GM20431 (cell line): Measurements from ENCODE around the gene TP53AIP1.

Source experiments
- in situ Hi-C: fragments of 300-500 bp; cut with MseI, MboI; formaldehyde crosslinking; loops from one replicate; pipeline ENCODE4 v1.15.0; 2020; ENCODE audit warnings: low sequenced_read_pairs; ENCODE audit not compliant: unreplicated experiment

The TP53AIP1 gene, protein sequence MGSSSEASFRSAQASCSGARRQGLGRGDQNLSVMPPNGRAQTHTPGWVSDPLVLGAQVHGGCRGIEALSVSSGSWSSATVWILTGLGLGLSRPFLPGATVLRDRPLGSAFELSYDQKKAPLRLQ

DNA sequence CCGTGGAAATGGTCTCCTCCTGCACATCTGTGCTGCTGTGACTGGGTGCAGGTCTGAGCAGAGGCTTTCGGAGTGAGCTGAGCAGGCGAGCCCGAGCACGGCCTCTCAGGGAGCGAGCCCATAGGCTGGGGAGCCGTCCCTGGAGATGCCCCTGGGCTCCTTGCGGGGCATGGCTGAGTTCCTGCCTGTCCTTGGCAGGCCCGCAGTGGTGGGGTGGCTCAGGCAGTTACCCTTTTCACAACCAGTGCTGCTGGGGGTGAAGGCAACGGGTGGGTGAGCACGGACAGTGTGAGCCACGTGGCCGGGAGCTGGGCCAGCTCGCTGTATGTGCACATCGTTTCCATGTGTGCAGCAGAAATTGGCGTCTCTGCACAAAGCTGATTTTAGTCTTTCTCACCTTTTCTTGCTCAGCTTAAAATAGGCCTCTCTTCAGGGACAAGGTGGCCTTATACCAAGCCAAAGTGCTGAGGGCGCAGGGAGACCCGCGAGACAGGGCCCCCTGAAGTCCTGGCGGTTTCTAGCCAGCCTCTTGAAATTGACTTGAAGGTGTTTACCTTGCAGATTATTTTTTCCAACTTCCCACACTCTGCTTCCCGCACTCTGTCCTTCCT lies at the start of gene TP53AIP1:
TP53AIP1 (minus strand) TSS at position 55 of the 611 bp plus-strand sequence. CDS start 5,053 bp downstream, outside the sequence.
- in situ Hi-C loops, result no loop called here

DNA sequence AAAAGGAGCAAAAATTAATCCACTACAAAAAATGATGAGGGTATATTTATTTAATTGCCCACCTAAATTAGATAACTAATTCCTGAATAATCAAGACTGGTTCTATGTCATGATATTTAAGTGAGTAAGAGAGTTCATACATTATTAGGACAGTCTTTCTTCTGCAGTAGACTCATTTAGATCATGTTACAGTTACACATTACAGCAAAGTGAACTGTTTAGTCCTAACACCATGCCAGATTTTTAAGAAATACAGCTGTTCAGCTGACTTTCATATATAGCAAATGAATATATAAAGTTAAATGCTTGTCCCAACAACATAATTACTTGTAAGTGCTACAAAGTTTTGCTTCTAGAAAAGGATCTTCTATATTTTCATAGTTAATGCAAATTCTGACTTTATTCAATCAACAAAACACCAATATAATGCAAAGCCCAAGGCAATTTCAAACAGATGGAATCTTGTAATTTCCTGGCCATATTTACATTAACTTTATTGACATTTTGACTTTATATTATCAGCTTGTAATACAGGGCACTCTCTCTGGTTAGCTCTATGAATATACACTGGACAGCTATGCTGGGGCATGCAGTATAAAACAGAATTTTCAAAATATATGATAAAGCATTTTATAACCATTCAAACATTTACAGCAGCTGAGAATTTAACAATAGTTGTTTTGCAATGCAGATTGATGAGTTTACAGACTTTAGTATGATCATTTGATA lies 45.7 kb upstream of the TP53AIP1 start:
- in situ Hi-C loops, result no loop called here

DNA sequence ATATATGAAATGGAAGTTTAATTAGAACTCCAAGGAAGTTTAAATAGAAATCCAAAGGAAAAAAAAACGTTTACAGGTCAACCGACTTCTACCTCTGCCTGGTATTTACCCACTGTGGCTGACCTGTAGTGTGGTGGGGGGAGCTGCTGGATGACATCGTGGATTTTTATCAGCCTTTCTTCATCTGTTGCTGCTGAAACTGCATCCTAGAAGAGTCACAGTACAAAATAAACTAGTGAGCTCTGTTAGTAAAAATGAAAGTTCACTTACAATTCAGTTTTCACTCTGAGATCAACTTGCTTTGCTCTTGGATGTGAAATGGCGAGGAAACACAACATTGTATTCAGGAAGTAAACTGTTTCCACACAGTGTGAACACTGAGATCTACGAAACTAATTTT lies 43.2 kb upstream of the TP53AIP1 start:
- in situ Hi-C loops, result no loop called here

DNA sequence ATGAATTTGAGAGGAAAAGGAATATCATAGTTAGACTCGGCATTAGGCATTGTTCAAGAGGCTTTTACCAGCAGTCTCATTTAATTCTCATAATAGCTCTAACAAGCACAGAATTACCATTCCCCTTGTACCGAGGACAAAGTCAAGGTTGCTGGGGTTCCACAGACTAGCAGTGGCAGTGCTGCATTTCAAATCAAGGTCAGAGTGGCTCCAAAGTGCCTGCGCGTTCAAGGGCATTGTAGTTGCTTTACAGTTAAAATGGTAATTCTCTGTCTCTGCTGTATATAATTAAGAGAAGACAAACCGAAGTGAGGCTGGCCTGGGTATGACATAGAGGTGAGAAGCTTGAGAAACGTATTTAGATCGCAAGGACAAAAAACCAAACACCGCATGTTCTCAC lies 40.4 kb upstream of the TP53AIP1 start:
- in situ Hi-C loops, result no loop called here

DNA sequence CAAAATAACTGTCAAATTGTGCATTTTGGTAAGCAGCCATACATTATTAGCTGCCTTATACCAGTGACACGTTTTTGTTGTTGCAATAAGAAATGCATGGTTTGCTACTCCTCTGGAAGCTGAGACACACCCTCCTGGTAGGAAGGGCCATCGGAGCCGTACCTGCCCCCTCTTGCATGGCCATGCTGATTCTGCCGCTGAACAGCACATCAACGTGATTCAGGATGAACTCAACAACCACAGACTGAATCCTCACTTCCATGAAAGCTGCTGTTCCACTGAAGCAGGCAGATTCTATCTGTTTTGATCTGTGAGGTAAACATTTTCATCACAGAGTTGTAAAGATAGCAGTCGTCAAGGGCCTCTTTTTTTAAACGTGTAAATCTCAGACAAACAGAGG lies 38.6 kb upstream of the TP53AIP1 start:
- in situ Hi-C loops, result no loop called here

DNA sequence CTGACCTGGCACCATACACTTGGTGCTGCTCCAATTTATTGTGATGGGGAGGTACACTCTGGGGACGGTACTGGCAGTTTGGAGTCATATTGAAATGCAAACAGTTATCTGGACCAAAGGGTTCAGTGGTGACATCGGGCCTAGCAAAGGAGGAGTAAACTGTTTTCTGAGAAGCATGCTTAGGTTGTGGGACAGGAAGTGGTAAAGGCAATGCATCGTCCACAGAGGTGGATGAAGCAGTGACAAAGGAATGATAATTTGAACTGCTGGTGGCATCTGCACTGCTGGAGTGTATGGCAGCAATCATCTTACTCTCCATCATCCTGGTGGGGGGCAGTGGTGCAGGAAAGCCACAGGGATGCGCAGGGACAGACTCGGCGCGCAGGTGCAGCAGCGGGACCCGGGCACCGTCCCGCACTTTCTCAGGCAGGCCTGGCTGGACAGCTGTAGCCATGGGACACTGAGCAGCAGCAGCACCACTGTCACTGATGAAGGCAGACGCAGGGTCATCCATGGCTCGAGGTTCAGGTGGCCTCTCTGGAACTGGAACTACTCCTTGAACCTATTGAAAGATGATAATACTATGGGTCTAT lies 28.0 kb upstream of the TP53AIP1 start:
- in situ Hi-C loops, result no loop called here

DNA sequence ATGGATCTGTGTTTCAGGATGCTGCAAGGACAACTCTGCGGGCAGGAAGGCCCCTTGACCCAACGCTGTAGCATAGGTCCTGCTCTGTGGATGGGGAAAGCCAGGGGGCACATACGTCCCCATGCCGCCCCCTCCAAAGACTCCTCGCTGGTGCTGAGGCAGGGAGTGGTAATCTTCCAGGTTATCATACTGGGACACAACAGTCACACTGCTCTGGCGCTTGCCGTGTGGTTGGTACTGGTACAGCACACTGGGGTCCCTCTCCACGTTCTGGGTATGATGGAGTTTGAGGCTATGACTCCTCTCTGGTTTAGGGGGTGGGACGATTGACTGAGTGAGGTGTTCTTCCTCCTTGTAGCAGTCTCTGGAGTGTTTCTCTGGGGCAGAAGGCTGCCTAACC lies 26.2 kb upstream of the TP53AIP1 start:
- in situ Hi-C loops, result no loop called here

DNA sequence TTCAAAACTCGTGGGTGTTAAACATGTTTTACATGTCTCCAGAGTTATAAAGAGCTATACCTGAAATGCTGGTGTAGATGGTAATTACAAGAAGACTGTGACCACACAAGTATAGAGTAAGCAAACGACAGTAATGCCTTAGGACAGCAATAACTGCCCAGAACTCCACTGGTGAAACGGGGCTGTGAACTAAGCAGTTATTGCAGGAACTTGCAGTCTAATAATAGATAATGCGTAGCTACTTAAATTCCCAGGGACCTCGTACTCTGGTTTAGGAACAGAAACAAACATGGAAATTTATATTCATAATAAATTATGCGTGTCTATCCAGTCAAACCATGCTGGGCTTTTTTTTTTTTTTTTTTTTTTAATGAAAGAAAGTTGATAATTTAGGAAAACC lies 24.9 kb upstream of the TP53AIP1 start:
- in situ Hi-C loops, result no loop called here

DNA sequence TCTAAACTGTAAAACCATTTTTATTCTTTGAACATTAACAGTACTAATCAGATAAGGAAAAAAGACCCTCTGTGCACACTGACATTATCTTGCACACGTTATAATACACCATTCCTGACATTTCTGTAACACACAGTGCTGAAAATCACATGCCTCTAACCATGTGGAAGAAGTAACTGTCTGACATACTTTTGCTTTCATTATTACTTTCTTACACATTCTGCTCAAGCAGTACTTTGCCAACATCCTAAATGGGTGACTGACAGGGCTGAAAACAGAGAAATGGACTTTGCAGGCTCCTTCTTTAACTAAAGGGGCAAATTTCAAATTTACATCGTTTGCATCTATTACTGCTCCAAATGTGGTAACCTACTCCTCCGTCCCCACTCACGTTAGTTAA lies 22.8 kb upstream of the TP53AIP1 start:
- in situ Hi-C loops, result no loop called here

DNA sequence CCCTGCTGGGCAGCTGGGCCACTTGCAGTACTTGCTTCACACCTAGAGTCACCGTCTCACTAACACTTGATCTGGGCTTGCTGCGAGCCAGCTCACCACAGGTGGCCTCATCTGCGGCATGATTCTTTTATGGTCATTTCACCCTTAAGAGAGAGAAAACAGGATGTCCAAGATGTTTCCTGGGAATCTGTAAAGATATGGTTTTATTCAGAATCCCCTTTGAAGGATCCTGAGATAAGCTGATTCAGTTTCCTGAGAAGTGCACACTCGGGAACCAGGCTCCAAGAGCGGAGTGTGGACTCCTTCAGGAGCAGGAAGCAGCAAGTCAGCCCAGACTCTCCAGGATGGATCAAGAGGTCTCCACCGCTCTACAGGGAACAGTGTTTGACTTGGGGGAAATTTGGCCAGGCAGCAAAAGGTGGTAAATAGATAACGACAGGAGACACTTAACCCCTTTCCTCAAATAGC lies 21.8 kb upstream of the TP53AIP1 start:
- in situ Hi-C loops, result no loop called here

DNA sequence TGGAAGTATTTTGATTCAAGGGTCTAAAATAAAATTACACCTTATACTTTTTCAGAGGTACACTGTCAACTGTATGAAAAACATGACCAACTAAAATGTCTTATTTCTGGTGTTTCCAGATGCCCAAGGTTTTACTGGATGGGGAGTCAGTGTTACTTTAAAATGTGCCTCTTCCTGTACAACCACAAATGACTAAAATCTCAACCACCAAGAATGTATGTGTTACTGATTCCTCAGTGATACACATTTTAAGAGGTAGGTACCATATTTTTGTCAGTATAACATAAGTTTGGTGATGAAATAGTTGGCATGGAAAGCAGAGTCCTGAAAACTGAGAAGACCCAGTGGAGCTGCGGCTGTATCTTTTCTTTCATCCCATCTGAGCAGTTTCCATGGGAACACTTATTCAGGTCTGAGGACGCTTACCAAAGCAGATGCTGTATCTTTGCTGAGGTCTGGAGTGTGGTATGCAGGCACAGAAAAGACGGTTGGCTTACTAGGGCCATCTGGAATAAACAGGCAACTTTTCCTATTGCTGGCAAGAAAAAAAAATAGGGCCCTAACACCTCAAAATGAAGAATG lies 21.2 kb upstream of the TP53AIP1 start:
- in situ Hi-C loops, result no loop called here

DNA sequence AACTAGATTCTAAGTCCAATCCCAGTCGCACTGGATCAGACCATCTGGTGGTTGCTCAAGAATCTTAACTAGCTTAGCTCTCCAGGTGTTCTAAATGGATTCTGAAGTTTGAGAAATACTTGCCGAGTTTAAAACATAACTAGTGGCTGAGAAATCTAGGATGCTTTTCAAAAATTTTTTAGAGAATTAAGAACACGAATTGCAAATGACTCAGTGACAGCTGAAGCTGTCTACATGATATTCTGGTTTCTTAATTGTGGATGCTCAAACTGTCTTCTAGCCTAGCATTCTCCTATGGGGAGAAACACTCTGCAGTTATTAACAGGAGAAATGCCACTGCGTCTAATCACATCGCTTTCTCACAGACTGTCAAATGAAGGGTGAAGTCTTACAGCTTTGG lies 20.2 kb upstream of the TP53AIP1 start:
- in situ Hi-C loops, result no loop called here

DNA sequence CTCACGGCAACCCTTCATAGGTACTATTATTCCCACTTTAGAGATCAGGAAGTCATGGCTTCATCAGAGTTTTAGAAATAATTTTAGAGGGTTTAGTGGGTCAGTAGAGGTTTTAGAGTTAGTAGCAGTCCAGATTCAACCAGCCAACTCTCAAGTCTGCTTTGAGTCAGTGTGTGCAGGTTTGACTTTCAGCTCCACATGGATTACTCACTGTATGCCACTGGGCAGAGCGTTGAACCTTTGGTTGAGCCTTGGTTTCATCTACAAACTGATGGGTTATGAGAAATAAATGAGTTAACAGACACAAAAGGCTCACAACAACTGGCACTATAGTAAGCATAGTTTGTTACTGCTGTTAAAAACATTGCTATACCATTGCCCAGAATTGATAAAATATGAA lies 19.0 kb upstream of the TP53AIP1 start:
- in situ Hi-C loops, result no loop called here

DNA sequence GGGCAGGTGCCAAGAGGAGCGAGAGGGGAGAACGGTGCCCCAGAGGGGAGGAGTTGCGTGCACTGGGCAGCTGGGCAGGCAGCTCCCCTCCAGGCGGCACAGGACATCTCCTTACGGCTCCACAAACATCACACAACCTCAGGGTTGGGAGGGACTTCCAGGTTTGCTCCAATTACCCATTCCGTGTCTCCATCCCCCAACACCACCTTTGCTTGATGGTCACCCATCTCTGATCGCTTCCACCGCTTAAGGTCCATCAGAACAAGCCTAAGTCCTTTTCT lies 14.5 kb upstream of the TP53AIP1 start:
- in situ Hi-C loops, result no loop called here

DNA sequence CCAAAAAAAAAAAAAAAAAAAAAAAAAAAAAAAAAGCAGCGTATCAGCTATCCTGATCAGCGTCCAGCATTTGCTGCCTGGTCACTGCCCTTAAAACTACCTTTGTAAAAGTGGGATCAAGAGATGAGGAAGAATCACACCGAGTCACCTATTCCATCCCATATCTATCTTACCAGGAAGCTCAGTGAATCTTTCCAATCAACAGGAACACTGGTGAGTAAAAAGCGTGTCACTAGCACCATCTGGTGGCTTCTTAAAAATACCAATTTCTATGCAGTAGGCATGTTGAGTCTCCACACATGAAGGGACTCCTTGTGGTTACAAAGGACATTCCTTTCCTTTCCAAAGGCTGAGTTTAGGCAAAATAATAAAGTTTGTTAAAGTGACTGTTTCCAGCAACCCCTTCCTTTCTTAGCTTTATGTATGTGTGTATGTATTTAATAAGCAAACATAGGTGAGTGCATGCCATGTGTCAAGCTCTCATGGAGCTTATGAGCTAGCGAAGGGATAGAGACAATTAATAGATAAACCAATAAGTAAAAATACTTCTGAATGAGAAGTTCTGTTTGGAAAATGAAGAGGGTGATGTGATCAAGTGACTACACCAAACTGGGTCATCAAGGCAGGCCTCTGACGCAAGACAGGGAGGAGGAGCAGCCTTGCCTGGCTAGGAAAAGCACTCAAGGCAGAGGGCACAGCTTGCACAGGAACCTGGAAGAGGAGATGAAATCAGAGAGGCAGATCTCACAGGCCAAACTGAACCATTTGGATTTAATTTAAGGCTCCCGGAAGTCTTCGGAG lies 13.9 kb upstream of the TP53AIP1 start:
- in situ Hi-C loops, result no loop called here

DNA sequence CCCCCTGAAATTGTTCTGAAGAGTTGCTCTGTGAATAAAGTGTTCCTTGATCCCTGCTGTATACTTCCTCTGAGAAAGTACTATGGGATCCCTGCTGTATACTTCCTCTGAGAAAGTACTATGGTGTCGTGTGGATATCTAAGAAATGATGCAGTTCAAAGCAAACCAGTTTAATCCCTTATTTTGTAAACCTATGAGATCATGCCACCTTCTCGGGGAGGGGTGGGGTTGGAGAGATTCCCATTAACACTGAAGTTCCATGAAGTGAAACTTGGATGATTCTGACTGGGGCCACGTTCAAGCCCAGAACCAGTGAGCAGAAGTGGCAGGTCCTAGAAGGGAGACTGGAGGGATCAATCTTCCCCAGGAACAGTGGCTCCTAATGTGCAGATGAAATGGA lies 13.0 kb upstream of the TP53AIP1 start:
- in situ Hi-C loops, result no loop called here

DNA sequence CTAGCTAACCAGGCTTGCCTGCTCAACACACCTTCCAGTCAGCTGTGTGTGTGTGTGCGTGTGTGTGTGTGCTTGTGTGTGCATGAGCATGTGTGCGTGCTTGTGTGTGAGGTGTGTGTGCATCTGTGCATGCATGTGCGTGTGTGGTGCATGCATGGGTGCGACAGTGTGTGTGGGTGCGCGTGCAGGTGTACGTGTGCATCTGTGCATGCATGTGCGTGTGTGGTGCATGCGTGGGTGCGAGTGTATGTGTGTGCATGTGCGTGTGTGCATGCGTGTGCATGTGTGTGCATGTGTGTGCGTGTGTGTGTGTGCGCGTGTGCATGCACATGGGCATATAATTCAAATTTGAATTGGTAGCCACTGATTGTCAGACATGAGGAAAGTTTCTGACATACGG lies 10.5 kb upstream of the TP53AIP1 start:
- in situ Hi-C loops, result loop anchor here (5.0 kb wide), 1 partner anchor 66 kb away; no protein-coding TSS in a partner anchor

DNA sequence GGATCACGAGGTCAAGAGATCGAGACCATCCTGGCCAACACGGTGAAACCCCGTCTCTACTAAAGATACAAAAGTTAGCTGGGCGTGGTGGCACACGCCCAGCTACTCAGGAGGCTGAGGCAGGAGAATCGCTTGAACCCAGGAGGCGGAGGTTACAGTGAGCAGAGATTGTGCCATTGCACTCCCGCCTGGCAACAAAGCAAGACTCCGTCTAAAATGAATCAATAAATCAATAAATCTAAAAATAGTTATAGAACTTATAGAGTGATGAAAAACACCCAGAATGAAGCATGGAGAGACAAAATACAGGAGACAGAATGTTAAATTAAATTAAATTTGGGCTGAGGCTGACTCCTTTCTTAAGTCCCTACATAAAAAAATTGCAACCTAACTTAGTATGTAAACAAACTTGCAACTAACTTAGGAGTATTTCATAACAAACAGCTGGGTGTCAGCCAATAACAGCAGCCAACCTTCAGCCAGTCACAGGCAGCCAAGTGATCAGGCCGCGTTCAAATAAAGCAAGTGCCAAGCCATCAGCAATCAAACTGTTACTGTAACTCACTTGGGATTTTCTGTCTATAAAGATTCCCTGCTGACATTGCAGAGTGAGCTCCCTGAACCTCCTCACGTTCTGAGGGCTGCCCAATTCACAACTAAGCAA lies 7.3 kb upstream of the TP53AIP1 start:
- in situ Hi-C loops, result loop anchor here (5.0 kb wide), 1 partner anchor 63 kb away; no protein-coding TSS in a partner anchor

DNA sequence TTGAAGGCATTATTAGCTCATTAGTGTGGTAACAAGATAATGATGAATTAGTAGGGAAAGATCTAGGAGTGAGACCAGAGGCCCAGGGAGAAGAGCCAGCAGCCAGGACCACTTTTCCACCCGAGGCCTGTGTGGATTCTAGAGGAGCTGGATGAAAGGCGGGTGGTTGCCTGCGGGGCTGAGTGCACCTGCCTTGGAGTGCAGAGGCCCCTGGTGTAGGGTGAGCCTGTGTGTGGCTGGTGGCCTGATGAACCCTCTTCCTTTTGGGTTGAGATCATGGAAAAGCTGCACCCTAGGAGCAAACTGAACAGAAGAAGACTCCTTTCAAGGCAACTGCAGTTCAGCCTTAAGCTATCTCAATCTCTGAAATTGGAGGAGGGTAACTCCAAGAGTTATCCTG lies 5.9 kb upstream of the TP53AIP1 start:
- in situ Hi-C loops, result no loop called here

DNA sequence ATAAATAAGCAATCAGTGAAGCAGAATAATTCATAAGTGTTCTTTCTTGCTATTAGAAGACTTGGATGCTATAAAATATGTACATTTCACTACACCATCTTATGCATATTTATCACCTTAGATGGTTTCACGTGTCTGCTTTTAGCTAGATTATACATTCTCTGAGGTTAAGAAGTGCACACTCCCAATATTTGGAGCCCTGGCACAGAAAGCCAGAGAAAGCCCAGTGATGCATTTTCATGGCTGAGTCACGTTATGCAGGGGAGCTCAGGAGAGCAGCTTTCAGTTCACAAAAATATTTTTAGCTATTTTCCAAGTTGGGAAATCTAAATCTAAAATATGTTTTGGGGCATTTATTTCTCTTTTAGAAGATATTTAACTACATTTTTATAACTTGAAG lies 5.1 kb upstream of the TP53AIP1 start:
- in situ Hi-C loops, result no loop called here
